Activated CD4-positive, alpha-beta T cell treated with anti-CD3 and anti-CD28 coated beads for 24 hours (primary cell): ENCODE measurements around the gene RNF130.
"Not testable (repeated sequence)": the region's sequence is repeated elsewhere in the genome, so short reads cannot be mapped to it uniquely, and the experiment has no call there.

Experiments
- DNase-seq, 2 donors: peaks; one replicate each; pipeline ENCODE4 v3.0.0-alpha.2; 2020; ENCODE audit warnings: low read depth in 2 of 2

The RNF130 gene

DNA sequence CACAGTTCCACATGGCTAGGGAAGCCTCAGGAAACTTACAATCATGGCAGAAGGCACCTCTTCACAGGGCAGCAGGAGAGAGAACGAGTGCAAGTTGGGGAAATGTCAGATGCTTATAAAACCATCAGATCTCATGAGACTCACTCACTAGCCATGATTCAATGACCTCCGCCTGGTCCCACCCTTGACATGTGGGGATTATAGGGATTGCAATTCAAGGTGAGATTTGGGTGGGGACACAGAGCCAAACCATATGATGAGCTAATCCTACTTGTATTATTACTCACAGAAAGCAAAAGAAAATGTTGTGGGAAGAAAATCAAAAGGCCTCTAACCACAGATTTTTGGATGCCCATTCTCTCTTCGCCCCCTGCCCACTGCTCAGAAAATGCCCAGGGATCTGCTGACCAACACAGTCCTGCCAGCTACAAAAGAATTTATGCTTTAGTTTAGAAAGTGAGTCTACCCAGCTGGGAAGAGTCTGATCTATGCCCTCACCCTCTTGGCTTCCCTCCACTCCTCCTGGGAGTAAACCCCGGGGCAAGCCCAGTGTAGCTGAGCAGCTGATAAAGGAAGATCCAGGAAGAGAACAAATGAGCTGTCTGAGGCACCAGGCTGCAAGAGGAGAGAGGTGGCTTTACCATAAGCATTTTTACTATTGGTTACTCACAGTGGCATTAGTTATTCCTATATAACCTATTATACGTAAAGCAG is 53.1 kb downstream of the RNF130 start:
- no peak for DNase-seq

DNA sequence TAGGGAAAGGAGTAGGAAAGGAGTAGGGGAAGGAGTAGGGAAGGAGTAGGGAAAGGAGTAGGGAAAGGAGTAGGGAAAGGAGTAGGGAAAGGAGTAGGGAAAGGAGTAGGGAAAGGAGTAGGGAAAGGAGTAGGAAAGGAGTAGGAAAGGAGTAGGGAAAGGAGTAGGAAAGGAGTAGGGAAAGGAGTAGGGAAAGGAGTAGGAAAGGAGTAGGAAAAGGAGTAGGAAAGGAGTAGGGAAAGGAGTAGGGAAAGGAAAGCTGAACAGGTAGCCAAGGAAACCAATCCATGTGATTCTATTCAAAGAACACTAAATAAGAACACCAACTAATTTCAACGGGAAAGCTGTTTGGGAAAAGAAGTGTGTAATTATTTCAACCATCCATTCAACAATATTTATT is 56.0 kb downstream of the RNF130 start:
- DNase-seq = not testable (repeated sequence)

DNA sequence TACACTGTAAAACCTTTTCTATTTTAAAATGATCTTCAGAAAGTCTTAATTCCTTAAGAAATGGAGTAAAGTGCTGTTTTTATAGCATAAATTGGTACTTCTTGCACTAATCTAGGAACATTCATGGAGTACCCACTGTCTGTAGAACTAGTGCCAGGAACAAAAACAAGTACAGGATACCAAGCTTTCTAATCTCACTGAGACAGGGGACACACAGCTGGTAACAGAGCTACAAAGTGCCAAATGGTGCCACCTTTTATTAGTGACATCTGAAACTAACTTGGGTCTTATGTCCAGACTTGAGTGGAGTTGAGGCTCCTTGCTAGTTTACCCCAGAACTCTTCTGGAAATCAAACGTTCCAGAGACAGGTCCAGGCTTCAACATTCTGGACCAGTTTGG is 57.9 kb downstream of the RNF130 start:
- no peak for DNase-seq

DNA sequence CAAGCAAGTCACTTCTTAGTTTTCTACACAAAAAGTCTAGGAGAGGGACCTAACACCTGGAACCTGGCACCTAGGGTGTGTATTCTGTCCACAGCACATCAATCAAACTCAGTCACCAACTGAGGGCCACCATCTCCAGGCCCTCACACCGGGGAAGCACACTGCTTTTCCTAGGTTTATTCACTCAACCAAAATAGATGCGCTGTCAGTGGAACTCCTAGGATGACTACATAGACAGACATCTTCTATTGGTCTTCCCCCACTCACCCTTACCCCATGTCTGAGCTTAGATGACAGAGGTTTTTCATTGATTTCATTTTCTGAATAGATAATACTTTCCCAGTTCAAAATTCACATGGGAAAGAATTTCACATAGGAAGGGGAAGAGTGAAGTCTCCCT is 59.2 kb downstream of the RNF130 start:
- DNase-seq = no peak

DNA sequence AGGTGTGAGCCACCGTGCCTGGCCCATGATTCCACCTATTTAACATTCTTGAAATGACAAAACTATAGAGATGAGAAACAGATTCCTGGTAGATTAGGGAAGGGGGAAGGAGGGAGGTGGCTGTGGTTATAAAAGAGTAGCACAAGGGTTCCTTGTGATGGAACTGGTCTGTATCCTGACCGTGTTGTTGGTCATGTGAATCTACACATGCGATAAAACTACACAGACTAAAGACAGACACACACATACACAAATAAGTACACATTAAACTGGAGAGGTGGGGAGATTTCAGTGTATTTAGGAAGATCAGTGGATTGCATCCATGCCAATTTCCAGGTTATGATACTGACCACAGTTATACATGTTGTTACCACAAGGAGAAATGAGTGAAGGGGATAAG is 60.9 kb downstream of the RNF130 start:
- no peak for DNase-seq

DNA sequence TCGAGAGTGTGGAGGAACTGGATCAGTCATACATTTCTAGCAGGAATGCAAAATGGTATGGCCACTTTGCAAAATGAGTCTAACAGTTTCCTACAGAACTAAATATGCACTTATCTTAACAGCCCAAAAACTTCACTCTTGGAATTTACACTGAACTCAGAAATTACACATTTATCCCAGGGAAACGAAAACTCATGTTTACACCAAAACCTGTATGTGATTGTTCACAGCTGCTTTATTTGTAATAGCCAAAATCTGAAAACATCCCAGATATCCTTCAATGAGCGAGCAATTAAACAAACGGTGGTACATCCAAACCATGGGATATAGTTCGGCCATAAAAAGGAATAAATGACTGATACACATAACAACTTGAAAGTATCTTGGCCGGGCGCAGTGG is 62.0 kb downstream of the RNF130 start:
- DNase-seq = no peak

DNA sequence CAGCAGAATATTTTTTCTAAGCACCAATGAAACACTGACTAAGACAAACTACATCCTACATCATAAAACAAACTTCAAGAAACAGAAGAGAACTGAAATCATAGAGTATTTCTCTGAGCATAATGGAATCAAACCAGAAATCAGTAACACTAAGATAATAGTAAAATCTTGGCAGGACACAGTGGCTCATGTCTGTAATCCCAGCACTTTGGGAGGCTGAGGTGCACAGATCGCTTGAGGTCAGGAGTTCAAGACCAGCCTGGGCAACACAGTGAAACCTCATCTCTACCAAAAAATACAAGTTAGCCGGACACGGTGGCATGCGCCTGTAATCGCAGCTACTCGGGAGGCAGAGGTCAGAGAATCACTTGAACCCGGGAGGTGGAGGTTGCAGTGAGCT is 63.1 kb downstream of the RNF130 start:
- DNase-seq = no peak

DNA sequence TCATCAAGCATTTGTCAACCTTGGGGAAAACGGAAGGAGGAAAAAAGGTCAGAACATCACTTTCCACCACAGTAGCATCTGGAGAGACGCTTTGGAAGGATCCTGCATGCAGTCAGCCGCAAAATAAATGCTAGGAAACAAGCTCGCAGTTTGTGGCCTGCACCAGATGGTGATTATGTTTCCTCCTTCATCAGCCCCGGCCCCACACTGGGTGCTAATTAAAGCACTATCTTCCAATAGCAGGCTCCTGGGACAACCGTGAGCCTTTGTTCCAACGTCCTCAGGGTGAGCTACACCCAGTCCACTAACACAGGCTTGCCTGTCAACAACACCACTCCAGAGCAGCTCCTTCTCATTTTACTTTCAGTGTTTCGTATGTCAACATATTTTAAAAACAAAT is 64.0 kb downstream of the RNF130 start:
- DNase-seq = no peak

DNA sequence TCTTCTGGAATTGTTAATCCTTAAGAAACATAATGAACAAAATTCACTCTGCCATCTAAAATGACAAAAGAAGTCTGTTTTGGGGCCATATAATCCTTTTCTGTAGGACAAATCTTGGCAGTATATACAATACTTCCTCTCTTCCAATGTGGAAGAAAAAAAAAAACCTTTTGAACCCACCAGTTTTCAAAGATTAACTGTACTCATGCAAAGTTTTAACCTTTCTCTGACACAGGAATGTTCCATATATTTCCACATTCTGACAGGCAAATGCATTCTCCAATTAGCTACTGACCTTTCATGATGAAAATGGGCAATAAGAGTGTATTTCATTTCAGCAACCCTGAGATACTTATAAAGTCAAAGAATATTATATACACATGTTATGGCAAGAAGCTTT is 65.4 kb downstream of the RNF130 start:
- no peak for DNase-seq

DNA sequence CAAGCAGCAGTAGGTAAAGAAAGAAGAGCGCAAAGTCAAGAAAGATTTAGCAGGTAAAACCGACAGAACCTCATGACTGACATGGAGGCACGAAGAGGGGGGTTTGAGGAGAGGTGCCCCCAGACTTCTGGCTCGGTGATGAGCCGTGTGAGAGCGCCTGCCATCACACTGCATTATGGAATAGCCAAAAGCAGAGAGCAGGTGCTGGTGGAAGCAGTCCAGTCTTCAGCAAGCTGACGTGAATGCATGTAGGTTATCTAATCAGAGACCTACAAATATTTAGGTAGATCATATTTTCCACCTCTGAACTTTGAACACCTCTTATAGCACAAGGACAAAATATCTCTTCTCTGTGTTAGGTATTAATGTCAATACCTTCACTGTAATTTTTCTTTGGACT is 68.4 kb downstream of the RNF130 start:
- DNase-seq = no peak

DNA sequence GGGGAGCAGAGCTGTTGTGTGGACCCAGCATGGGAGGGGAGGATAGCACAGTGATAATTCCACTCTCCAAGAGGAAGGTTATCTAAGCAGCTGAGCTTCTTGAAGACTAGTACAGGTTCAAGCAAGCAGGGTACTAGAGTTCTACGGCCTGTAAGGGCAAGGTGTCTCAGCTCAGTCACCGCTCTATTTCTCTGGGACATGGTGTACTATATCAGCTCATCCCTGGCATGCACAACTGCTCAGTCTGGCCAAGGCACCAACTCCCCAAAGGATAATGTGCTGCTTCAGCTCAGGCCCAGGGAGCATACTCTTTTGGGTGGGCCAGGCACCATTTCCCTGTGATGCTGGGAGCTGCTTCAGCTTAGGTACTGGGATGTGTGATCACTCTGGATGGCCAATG is 69.8 kb downstream of the RNF130 start:
- DNase-seq = no peak

DNA sequence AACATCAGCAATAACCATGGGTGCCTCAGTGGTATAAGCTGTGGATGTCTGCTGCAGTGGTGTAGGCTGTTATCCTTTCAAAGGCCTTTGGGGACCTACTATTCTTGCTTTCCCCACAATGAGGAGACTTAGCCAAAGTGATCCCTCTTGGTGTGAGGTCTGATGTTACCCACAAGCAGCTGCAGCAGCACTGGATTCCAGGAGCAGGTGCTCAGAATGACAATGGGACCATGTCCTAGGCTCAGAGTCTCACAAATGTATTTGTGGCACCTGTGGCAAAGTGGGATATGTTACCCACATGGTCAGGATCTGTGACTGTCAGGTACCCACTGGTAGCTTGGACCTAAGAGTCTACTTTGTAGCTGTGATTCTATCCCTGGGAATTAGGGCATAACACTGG is 70.4 kb downstream of the RNF130 start:
- no peak for DNase-seq

DNA sequence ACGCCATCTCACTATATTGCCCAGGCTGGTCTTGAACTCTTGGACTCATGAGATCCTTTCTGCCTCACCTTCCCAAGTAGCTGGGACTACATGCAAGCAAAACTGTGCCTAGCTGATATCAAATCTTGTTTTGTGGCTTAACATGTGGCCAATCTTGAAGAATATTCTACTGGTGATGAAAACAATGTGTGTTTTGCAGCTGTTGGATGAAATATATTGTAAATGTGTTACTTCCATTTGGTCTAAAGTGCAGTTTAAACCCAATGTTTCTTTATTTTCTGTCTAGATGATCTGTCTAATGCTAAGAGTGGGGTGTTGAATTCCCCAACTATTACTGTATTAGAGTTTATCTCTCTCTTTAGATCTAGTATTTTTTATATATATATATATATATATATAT is 73.1 kb downstream of the RNF130 start:
- DNase-seq = no peak

DNA sequence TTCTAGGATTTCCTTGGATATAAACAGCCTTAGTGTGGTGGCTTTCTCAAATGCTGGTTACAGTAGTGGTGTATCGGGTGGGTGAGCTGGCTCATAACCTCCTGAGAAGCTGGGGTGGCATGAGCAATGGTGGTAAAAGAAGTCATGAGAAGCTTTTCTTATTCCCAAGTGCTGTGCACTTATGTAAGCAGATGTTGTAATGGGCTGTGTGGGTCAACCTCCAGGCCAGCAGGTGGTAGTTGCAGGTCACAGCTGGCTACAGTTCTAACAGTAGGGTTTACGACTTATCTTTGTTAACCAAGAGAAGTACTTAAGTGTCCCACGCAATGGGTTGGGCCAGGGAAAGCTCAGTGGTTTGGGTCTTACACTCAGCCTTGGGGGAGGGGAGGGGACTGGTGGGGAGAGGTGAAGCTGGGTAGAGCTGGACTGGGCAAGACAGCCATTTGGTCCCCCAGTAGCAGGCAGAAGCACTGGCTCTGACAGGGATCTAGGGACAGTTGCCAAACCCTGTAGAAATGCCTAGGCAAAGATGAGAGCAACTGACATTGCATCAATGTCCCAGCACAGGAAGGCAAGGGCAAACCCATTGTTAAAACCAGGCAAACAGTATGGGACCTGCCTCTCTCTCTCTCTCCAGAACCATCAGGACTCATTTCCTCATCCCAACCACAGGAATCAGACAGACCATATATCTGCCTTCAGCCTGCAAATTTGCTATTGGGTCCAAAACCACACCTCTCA is 76.8 kb downstream of the RNF130 start:
- no peak for DNase-seq

DNA sequence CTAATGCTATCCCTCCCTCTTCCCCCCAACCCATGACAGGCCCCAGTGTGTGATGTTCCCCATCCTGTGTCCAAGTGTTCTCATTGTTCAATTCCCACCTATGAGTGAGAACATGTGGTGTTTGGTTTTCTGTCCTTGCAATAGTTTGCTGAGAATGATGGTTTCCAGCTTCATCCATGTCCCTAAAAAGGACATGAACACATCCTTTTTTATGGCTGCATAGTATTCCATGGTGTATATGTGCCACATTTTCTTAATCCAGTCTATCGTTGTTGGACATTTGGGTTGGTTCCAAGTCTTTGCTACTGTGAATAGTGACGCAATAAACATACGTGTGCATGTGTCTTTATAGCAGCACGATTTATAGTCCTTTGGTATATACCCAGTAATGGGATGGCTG is 78.7 kb downstream of the RNF130 start:
- not testable (repeated sequence) for DNase-seq

DNA sequence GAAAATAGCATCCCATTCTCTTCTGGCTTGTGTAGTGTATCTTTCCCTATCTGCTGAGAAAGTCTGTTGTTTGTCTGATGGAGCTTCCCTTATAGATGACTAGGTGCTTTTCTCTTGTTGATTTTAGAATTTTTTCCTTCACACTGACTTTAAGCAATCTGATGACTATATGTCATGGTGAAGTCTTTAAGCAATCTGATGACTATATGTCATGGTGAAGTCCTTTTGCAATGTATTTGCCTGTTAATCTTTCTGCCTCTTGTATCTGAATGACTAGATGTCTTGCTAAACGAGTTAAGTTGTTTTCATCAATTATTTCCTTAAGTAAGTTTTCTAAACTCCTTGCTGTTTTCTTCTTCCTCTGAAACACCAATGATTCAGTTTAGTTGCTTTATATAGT is 80.5 kb downstream of the RNF130 start:
- DNase-seq = no peak

DNA sequence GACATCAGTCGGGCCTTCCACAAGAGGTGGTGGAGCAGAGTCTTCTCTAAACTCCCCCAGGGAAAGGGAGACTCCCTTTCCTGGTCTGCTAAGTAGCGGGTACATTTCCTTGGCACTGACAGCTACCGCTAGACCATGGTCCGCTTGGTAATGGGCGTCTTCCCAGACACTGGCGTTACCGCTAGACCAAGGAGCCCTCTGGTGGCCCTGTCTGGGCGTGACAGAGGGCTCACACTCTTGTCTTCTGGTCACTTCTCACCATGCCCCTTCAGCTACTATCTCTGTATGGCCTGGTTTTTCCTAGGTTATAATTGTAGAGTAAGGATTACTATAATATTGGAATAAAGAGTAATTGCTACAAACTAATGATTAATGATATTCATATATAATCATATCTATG is 81.0 kb downstream of the RNF130 start:
- DNase-seq = not testable (repeated sequence)

DNA sequence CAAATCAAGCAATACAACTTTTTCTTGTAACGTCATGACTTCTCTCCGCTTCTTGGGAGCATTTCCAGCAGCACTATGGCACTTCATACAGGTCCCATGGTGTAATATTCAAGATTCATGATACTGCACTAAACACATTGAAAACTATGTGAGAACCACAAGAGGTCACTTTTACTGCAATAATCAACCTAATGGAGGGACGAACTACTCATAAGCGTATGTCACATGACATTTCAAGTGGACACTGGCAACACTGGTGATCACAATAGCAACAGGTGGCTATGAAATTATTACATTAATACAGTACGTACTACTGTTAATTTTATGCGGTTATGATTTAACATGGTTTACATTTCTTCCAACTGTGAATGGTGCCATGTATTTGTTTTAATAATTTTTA is 85.2 kb downstream of the RNF130 start:
- no peak for DNase-seq

DNA sequence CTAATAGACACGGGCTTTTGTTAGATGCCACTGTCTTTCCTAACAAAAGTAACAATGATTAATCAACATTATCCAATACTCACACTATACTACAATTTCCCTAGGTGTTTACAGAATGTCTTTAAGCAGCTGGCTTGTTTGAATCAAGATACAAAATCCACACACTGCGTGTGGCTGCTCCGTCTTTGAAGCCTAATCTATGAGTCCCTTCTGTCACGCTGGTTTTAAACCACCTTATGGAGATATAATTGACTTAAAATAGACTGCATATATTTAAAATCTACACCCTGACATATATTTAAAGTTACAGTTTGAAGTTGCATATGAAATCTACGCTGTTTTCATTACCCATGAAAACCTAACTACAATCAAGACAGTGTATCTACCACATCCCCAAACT is 89.9 kb downstream of the RNF130 start:
- DNase-seq = no peak

DNA sequence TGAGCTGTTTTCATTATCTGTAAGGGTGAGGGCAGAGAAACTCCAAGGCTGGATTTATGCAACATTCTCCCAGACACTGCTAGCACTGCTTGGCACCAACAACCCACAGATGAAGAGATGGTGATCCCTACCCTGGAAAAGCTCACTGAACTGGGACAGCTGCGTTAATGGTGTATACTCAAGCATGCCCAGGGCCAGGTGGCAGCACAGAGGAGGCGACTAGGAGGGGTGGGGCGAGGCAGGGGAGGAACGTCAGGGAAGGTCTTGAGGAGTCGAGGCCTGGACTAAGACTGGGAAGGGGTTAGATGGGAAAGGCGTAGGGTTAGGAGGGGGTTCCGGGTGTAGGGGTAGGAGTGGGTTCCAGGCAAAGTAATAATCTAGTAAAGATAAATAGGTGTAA is 90.8 kb downstream of the RNF130 start:
- no peak for DNase-seq

DNA sequence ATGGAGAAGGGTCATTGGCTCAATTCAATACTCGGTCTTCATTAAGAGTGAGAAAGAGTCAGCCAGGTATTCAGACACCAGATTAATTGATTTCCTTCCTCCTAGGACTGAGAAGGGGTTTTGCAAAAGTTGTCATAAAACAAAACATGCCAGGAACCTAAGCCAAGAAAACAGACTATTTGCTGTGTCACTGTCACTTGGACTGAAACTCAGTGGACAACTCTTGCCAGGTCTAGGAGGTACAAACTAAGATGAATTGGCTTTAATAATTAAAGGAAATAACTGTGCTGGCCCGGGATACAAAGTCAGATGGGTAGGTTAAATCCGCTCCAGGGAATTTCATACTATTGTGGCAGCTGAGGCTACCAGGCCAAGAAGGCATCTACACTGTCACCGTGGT is 92.8 kb downstream of the RNF130 start:
- DNase-seq = no peak

DNA sequence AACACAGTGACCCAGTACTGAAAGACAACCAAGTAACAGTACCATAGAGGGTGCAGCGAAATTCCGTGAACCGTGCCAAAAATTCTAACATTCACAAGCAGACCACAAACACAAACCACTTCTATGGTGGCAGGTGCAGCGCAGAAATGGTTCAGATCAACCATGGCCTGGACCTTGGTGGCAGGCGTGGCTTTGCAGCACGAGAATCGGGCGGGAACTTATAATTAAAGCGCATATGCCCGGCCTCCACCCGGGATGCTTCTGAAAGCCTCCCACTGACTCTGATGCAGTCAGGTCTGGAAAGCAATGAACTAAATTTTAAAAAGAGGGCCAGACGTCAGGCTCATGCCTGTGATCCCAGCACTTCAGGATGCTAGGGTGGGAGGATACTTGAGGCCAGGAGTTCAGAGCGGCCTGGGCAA is 95.8 kb downstream of the RNF130 start:
- DNase-seq = no peak

DNA sequence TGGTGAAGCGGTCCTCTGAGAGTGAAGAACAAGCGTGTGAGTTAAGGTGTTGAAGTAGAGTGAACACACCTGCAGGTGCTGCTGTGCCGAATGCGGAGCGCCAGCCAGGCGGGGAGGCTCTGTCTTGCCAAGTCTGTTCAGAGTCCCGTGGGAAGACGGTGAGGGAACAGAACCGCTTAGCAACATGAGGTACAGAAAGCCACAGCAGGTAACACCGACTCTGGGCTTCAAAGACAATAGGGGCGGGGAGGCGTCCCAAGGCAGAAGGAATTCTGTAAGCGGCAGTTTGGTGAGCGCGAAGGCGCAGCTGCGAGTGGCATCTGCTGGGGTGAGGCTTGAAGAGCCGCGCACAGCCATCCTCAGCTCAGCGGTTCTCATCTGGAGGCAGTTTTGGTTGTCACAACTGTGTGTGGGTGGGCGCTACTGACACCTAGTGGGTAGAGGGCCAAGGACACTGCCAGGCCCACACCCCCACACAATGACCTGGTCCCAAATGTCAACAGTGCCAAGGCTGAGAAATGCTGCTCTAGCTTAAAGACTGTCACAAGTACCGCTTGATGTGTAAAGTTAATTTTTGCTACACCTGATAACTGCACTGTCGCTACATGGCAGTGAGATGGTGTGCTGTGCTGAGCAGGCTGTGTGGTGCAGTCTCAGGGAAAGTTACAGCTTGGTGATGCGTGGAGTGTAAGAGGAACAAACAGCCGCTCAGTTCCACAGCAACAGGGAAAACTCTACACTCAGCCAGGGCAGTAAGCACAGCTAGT is 96.4 kb downstream of the RNF130 start:
- DNase-seq = no peak
